ENCODE measurements around the gene ZNF14. TPM values are rescaled to one million over a fixed set of nuclear protein-coding genes. Genes with fewer than 3 reads are reported as not detected.

The ZNF14 gene
- total and polyA plus RNA-seq, 9 of the 15 experiments (the other 6 are each of a cell fraction or from before 2014, with no cell fraction given) = 1.9 to 7.0 (median 4.0) TPM

DNA sequence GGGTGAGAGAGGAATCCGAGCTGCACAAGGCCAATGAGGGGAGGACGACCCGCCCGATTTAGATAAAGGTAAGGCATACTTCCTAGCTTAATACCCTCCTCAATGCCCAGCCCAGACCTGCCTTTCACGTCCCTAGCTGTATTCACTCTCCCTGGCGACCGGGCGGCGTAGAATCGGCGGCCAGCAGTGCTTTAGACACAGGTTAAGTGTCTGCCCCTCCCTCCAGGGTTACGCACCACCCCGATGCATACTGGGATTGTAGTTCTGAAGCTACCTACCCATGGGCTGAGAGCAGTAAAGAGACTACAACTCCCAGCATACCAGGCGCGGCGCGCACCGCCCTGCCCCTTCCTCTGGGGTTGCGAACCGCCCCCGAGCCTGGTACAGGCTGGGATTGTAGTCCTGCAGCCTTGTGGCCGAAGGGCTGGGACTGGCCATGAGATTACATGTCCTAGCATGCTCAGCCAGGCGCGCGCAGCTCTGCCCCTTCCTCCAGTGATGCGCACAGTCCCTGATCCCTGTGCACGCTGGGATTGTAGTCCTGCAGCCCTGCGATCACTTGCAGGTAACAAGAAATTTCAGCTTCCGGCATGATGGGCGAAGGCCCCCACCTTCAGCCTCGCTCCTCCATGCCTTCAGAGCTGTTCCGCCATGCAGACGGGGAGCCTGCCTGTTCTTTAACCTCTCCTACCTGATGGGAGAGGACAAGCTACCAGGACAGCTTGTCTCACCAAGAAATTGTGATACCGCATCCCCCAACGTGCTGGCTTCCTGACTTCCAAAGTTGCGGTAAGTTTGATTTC, 43.5 kb upstream of the ZNF14 start (continued):
- TF ChIP-seq FOXA3 (CRISPR knock-in tag; conservative IDR thresholded peaks at IDR 0.05 in 1 of 2, IDR thresholded peaks at IDR 0.05 in 1 of 2) = no peak
- peak; percentile 31; the same call in 1 of the 2 replicates for TF ChIP-seq ESRRA (IDR thresholded peaks at IDR 0.05; ENCODE audit: borderline replicate concordance, low read depth)
- TF ChIP-seq ZBTB8A (IDR thresholded peaks at IDR 0.05; ENCODE audit: partially characterized antibody) = no peak
- TF ChIP-seq EP400 (IDR thresholded peaks at IDR 0.05) = peak; percentile 81
- peak; percentile 35 for TF ChIP-seq SAP30 (IDR thresholded peaks at IDR 0.05; ENCODE audit: borderline replicate concordance, insufficient read depth, low read depth, low read length, poor library complexity, severe bottlenecking)
- TF ChIP-seq, protein P1, sequence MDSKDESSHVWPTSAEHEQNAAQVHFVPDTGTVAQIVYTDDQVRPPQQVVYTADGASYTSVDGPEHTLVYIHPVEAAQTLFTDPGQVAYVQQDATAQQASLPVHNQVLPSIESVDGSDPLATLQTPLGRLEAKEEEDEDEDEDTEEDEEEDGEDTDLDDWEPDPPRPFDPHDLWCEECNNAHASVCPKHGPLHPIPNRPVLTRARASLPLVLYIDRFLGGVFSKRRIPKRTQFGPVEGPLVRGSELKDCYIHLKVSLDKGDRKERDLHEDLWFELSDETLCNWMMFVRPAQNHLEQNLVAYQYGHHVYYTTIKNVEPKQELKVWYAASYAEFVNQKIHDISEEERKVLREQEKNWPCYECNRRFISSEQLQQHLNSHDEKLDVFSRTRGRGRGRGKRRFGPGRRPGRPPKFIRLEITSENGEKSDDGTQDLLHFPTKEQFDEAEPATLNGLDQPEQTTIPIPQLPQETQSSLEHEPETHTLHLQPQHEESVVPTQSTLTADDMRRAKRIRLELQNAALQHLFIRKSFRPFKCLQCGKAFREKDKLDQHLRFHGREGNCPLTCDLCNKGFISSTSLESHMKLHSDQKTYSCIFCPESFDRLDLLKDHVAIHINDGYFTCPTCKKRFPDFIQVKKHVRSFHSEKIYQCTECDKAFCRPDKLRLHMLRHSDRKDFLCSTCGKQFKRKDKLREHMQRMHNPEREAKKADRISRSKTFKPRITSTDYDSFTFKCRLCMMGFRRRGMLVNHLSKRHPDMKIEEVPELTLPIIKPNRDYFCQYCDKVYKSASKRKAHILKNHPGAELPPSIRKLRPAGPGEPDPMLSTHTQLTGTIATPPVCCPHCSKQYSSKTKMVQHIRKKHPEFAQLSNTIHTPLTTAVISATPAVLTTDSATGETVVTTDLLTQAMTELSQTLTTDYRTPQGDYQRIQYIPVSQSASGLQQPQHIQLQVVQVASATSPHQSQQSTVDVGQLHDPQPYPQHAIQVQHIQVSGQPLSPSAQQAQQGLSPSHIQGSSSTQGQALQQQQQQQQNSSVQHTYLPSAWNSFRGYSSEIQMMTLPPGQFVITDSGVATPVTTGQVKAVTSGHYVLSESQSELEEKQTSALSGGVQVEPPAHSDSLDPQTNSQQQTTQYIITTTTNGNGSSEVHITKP (IDR thresholded peaks at IDR 0.05; ENCODE audit: partially characterized antibody) = peak; percentile 78
- no peak for TF ChIP-seq WHSC1 (IDR thresholded peaks at IDR 0.05; ENCODE audit: low read length)
- no peak for TF ChIP-seq FOXA1 (IDR thresholded peaks at IDR 0.05; ENCODE audit: borderline replicate concordance)
- TF ChIP-seq, protein P2, sequence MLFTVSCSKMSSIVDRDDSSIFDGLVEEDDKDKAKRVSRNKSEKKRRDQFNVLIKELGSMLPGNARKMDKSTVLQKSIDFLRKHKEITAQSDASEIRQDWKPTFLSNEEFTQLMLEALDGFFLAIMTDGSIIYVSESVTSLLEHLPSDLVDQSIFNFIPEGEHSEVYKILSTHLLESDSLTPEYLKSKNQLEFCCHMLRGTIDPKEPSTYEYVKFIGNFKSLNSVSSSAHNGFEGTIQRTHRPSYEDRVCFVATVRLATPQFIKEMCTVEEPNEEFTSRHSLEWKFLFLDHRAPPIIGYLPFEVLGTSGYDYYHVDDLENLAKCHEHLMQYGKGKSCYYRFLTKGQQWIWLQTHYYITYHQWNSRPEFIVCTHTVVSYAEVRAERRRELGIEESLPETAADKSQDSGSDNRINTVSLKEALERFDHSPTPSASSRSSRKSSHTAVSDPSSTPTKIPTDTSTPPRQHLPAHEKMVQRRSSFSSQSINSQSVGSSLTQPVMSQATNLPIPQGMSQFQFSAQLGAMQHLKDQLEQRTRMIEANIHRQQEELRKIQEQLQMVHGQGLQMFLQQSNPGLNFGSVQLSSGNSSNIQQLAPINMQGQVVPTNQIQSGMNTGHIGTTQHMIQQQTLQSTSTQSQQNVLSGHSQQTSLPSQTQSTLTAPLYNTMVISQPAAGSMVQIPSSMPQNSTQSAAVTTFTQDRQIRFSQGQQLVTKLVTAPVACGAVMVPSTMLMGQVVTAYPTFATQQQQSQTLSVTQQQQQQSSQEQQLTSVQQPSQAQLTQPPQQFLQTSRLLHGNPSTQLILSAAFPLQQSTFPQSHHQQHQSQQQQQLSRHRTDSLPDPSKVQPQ (CRISPR knock-in tag; IDR thresholded peaks at IDR 0.05; ENCODE audit: borderline replicate concordance) = no peak
- TF ChIP-seq, protein P3, sequence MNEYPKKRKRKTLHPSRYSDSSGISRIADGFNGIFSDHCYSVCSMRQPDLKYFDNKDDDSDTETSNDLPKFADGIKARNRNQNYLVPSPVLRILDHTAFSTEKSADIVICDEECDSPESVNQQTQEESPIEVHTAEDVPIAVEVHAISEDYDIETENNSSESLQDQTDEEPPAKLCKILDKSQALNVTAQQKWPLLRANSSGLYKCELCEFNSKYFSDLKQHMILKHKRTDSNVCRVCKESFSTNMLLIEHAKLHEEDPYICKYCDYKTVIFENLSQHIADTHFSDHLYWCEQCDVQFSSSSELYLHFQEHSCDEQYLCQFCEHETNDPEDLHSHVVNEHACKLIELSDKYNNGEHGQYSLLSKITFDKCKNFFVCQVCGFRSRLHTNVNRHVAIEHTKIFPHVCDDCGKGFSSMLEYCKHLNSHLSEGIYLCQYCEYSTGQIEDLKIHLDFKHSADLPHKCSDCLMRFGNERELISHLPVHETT (CRISPR knock-in tag; conservative IDR thresholded peaks at IDR 0.05 in 1 of 2, IDR thresholded peaks at IDR 0.05 in 1 of 2) = 0 out of 4 replicates have a peak, but pooled peaks of 1 of the 2 experiments have one; percentile 26
- TF ChIP-seq CAMTA2 (CRISPR knock-in tag; conservative IDR thresholded peaks at IDR 0.05) = no peak
- TF ChIP-seq ZNF717 (CRISPR knock-in tag; IDR thresholded peaks at IDR 0.05) = no peak
- no peak for TF ChIP-seq ZNF311 (CRISPR knock-in tag; IDR thresholded peaks at IDR 0.05)
- TF ChIP-seq KLF10 (CRISPR knock-in tag; IDR thresholded peaks at IDR 0.05) = no peak
- TF ChIP-seq U2AF1 (optimal IDR thresholded peaks at IDR 0.05; ENCODE audit: low read depth, low read length) = no peak
- no peak for TF ChIP-seq SIRT6 (IDR thresholded peaks at IDR 0.05; ENCODE audit: low read depth, low read length)
- no peak for TF ChIP-seq KDM4B (IDR thresholded peaks at IDR 0.05; ENCODE audit: borderline replicate concordance in 2 of 2, low read depth in 1 of 2)
- no peak for TF ChIP-seq MAFG (tag; conservative IDR thresholded peaks at IDR 0.05)
- TF ChIP-seq FOXP1 (CRISPR knock-in tag; IDR thresholded peaks at IDR 0.05) = peak; percentile 83; the same call in 1 of the 2 replicates

All from K562 (cell line).